ENCODE measurements around the gene RASGRF2. TPM values are rescaled to one million over a fixed set of nuclear protein-coding genes. Genes with fewer than 3 reads are reported as not detected.

Gene RASGRF2
- total RNA-seq, 1 donor from 2014 or later = 0.05 TPM

- Mint-ChIP-seq H3K27me3 (ENCODE audit: unreplicated experiment) (peaks cover 39% of the 10 kb centered on the region), H3K4me3 (ENCODE audit: unreplicated experiment) (no peak overlapping the region), H3K9me3 (ENCODE audit: unreplicated experiment) (no peaks in the 10 kb centered on the region), H3K27ac (ENCODE audit: unreplicated experiment) (no peak overlapping the region), H3K4me1 (ENCODE audit: unreplicated experiment) (no peaks in the 10 kb centered on the region), H3K36me3 (ENCODE audit: unreplicated experiment) (no peaks in the 10 kb centered on the region)
- no peak for TF ChIP-seq CTCF (IDR thresholded peaks at IDR 0.05)
- DNase-seq (ENCODE audit: extremely low spot score, unreplicated experiment) = no peak
Measured at GRCh38 chr5:81086881-81087281, 126.7 kb downstream of the RASGRF2 start.

GRCh38 chr5:81091199-81091598, 131.0 kb downstream of the RASGRF2 start:
- no peaks in the 10 kb centered on the region for H3K36me3 Mint-ChIP-seq (ENCODE audit: unreplicated experiment)
- no peaks in the 10 kb centered on the region for H3K4me1 Mint-ChIP-seq (ENCODE audit: unreplicated experiment)
- H3K27ac Mint-ChIP-seq (ENCODE audit: unreplicated experiment) = no peak overlapping the region
- no peak for TF ChIP-seq CTCF (IDR thresholded peaks at IDR 0.05)
- no peak overlapping the region for H3K4me3 Mint-ChIP-seq (ENCODE audit: unreplicated experiment)
- peaks cover 39% of the 10 kb centered on the region for H3K27me3 Mint-ChIP-seq (ENCODE audit: unreplicated experiment)
- no peaks in the 10 kb centered on the region for H3K9me3 Mint-ChIP-seq (ENCODE audit: unreplicated experiment)
- no peak for DNase-seq (ENCODE audit: extremely low spot score, unreplicated experiment)

GRCh38 chr5:81093536-81094196, 133.5 kb downstream of the RASGRF2 start:
- no peak for TF ChIP-seq CTCF (IDR thresholded peaks at IDR 0.05)
- Mint-ChIP-seq H3K4me1 (ENCODE audit: unreplicated experiment) (no peaks in the 10 kb centered on the region), H3K4me3 (ENCODE audit: unreplicated experiment) (no peak overlapping the region), H3K9me3 (ENCODE audit: unreplicated experiment) (no peaks in the 10 kb centered on the region), H3K27ac (ENCODE audit: unreplicated experiment) (no peak overlapping the region), H3K27me3 (ENCODE audit: unreplicated experiment) (peaks cover 35% of the 10 kb centered on the region), H3K36me3 (ENCODE audit: unreplicated experiment) (no peaks in the 10 kb centered on the region)
- no peak for DNase-seq (ENCODE audit: extremely low spot score, unreplicated experiment)

GRCh38 chr5:81095835-81096234, 135.7 kb downstream of the RASGRF2 start:
- no peak for TF ChIP-seq CTCF (IDR thresholded peaks at IDR 0.05)
- H3K36me3 Mint-ChIP-seq (ENCODE audit: unreplicated experiment) = no peaks in the 10 kb centered on the region

GRCh38 chr5:81097713-81098112, 137.6 kb downstream of the RASGRF2 start:
- H3K27me3 Mint-ChIP-seq (ENCODE audit: unreplicated experiment) = peaks cover 12% of the 10 kb centered on the region
- no peaks in the 10 kb centered on the region for H3K4me1 Mint-ChIP-seq (ENCODE audit: unreplicated experiment)
- no peaks in the 10 kb centered on the region for H3K9me3 Mint-ChIP-seq (ENCODE audit: unreplicated experiment)
- no peak overlapping the region for H3K4me3 Mint-ChIP-seq (ENCODE audit: unreplicated experiment)
- H3K27ac Mint-ChIP-seq (ENCODE audit: unreplicated experiment) = no peak overlapping the region
- no peaks in the 10 kb centered on the region for H3K36me3 Mint-ChIP-seq (ENCODE audit: unreplicated experiment)
- TF ChIP-seq CTCF (IDR thresholded peaks at IDR 0.05) = no peak
- no peak for DNase-seq (ENCODE audit: extremely low spot score, unreplicated experiment)

More at GRCh38 chr5:81095835-81096234, 135.7 kb downstream of the RASGRF2 start:
- no peak for DNase-seq (ENCODE audit: extremely low spot score, unreplicated experiment)
- Mint-ChIP-seq H3K27me3 (ENCODE audit: unreplicated experiment) (peaks cover 24% of the 10 kb centered on the region), H3K4me1 (ENCODE audit: unreplicated experiment) (no peaks in the 10 kb centered on the region), H3K9me3 (ENCODE audit: unreplicated experiment) (no peaks in the 10 kb centered on the region), H3K4me3 (ENCODE audit: unreplicated experiment) (no peak overlapping the region), H3K27ac (ENCODE audit: unreplicated experiment) (no peak overlapping the region)

Data from osteocyte (in vitro differentiated cells).